DMS114 treated with DMSO at 0.1 percent for 48 hours (cell line): ENCODE results near the gene IFT43.
"Not testable (repeated sequence)": the region's sequence is repeated elsewhere in the genome, so short reads cannot be mapped to it uniquely, and the experiment has no call there.

Experiments used
- DNase-seq: peaks from one replicate; lab custom pipeline; 2025; ENCODE audit not compliant: unreplicated experiment; lab: John Stamatoyannopoulos, UW

Gene IFT43

DNA sequence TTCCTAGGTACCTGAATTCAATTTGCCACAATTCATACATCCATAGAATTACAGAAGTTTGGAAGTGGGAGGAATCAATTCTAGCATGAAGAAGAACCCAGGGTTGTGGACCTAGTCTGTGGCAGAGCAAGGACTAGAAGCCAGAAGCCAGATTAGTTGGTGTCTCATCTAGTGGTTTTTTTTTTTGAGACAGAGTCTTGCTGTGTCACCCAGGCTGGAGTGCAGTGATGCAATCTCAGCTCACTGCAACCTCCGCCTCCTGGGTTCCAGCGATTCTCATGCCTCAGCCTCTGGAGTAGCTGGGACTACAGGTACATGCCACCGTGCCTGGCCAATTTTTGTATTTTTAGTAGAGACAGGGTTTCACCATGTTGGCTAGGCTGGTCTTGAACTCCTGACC is 24.1 kb downstream of the IFT43 start:
- not testable (repeated sequence) for DNase-seq

DNA sequence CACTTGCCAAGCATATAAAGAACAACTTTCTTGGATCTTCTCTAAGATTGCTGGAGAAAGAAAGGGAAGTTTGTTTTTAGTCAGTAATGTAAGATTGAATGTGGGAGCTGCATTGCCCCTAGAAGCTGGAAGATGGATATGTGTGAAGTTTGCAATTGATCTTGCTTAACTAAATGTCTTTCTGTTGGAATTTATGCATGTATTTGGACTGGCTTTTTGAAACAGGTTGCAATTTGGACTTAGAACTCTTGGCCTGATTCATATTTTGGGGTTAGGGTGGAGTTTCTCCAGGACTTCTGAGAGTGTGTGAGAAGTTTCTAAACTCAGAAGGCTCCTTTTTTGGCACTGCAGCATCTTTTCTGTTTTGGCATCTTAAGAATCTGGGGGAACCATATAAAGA is 26.4 kb downstream of the IFT43 start:
- no peak for DNase-seq

DNA sequence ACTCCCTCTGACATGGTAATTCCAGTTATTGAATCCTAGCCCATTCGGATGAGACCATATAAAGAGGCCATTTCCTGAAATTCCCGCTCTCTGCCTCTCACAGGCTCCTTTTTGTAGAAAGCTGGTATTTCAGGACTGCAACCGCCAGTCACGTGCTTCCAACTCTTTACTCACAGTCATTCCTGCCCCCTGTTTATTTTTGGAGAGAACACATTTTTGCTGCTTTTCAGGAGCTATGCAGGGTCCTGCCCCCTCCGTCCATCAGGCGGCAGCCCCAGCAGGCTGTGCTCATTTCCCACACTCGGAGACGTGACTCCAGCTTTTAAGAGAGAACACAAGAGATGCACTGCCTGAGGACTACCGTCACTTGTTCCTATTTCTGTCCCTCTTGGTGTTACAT is 26.8 kb downstream of the IFT43 start:
- no peak for DNase-seq

DNA sequence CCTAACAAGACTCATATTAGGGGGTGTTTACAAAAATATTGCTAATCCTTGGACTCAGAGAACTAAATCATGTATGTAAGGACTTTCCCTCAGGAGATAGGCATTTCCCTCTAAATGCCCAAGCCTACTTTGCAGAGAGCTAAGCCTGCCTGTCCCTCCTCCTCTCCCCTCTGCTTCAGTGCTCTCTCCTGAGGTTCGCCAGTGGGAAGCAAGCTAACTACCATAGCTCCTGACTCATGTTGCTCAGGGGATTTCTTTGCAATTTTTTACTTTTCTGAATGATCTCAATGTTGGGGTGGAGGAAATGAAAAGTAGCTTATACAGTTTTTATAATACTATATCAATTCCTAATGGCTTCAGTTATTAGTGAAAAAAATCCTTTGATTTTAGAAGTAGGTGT is 29.6 kb downstream of the IFT43 start:
- DNase-seq, result no peak

DNA sequence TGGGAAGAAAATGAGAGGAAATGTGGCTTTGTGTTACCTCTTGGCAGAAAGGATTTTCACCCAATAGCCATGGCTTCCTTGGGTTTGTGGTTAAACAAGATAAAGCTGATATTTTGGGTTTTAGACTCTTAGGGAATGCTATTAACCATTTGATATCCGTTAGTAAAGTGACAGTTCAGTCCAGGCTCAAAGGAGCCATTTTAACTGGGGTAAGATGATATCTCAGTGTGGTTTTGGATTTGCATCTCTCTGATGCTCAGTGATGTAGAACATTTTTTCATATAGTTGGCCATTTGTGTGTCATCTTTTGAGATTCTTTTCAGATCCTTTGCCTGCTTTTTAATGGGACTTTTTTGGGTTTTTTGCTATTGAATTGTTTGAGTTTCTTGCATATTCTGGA is 30.1 kb downstream of the IFT43 start:
- DNase-seq, result no peak

DNA sequence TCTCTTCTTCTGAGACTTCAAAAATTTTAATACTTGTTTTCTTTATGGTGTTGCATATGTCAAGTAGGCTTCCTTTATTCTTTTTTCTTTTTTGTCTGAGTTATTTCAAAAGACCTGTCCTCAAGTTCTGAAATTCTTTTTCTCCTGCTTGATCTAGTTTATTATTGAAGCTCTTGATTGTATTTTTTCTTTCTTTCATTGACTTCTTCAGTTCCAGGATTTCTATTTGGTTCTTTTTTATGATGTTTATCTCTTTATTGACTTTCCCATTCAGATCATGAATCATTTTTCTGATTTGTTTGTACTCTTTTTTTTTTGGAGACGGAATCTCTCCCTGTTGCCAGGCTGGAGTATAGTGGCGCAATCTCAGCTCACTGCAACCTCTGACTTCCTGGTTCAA is 34.1 kb downstream of the IFT43 start:
- no peak for DNase-seq

DNA sequence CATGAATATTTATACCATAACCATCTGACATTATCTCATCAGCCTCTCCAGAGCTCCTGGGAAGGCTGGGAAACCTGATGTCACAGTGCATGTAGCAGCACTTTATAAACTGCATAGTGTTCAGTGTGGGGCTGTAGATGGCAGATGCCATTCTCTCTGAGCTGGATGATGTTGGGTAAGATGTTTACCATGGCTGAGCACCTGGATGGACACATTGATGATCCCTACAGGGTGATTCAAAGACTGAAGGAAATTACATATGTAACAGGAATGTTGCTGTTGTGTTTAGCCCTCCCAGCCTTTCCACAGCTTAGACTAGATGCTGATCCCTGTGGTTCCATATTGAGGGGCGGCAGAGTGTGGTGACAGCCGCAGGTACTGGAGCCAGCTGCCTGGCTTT is 37.4 kb downstream of the IFT43 start:
- no peak for DNase-seq

DNA sequence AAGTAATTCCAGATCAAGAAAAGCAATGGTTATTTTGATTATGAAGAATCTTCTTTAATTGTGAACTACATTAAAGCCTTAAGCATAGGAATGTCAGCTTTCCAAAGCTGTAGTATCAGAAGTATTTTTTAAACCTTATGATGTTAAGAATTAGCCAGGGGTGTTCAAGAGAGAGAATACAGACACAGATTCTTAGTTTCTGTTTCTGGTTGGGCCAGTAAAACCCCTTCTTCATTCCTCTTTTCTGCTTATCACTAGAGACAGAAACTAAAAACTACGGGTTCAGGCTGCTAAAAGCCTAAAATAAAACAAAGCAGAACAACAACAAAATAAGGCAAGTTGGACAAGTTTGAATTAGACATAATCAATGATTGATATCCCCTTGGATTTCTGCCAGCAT is 38.2 kb downstream of the IFT43 start:
- no peak for DNase-seq

DNA sequence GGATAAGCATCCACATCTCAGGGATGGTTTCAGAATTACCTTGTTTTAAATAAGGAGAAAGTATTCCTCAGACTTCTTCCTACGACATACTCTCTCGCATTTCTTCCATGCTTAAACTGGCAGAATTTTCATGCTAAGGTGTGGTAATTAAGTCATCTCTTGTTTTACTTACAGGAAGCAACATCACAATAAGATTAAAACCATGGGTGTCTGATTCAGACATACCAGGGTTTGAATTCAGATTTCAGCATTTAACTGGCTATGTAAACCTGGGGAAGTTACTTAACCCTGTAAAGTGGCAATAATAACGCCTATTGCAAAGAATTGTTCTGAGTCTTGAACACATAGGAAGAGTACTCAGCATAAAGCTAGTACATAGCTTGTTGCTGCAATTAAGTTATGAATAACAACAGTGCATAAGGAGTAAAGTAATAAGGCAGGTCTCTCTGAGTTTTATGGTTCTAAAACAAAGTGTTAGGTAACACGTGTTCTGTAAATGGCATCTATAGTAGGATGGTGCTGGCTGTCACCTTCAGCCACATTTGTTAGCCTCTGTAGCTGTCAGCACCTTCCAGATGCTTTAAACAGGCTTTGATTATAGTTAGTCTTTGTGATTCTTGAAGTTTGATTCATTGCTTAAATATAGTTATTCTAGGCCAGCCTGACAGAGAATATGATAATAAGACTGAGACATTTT is 38.8 kb downstream of the IFT43 start:
- no peak for DNase-seq

DNA sequence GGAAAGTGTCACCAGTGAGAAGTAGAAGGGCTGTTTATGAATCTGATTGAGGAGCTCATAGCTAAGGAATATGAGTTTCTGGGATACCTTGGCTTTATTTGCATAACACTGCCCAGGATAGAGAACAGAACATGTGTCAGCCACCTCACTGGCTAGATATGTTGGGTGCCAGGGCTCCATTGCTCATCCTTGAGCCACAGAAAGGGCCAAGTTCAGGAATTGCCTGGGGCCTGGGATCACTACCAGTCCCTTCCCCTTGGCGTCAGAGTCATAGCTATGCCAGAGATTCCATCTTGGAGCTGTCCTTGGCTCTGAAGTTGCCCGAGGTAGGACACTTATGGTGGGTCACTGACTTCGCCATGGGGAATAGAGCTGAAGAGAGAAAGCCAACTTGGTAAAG is 49.0 kb downstream of the IFT43 start:
- DNase-seq, result no peak

DNA sequence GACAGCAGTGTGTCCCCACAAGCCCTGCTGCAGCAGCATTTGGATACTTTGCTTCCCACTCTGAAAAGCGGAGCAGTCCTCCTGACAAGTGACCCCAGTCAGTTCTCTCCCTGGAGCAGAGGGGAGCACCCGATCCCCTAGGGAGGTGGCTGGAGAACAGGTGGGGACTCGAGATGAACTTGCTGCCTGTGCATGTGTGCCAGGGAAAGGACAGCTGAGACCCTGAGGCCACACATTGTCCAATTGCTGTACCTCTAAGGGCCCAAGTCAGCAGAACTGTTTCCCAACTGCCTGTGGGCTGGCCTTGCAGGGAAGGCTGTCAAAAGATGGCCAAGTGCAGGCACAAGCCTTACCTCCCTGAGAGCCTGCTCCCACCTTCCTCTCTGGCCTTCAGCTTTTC is 55.1 kb downstream of the IFT43 start:
- DNase-seq, result no peak

DNA sequence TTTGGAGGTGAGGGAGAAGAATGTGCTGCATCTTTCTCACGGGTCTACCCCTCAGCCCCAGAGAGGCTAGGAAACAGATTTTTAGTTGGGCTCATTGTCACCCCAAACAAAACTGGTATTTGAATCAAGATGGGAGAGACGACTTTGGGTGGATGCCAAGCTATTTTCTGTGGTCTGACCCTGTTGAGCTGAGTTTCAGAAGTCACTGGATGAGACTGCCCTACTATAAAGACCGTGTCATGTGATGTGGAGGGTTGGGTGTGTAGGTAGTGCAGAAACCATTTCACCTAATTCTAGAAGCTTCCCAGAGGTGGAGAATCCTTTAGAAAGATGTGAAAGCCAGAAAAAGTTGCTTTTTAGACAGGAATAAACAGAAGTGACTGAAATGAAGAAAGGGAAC is 60.2 kb downstream of the IFT43 start:
- DNase-seq, result no peak

DNA sequence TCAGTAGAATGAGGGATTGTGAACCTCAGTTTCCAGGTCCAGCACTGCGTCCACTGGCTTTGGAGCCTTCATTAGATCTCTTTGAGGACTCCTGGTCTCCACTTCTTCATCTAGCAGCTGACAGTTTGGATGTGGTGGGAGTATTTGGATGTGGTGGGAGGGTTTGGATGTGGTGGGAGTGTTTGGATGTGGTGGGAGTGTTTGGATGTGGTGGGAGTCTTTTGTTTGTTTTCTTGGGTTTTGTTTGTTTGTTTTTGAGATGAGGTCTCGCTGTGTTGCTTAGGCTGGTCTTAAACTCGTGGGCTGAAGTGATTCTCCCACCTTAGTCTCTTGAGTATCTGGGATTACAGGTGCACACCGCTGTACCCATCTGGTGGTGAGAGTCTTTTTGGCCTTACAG is 64.7 kb downstream of the IFT43 start:
- DNase-seq, result no peak

DNA sequence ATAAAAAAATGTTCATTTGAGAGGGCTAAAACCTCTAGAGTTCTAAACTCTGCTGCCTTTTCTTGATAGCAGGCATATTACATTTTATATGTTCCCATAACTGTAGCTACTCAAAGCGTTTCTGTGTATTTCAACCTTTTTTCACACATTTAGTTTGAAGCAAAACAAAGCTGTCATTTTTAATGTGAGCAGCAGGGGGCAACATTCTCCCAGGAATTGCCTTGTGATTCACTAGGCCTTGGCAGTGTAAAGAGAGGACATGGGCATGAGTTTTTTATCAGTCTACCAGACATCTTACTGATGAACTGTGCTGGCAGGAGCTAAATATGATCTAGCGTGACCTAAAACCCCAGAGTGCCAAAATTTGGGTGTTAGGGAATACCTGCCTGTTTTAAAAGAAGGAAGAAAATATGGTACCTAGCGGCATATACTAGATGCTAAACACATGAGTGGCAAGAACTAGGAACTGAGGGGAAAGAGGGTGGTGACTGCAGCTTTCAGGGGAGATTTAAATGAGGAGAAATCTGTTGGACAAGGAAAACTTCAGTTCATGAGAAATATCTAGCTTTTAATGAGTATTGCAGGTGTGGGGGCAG is 65.3 kb downstream of the IFT43 start:
- peak; percentile 17 for DNase-seq

DNA sequence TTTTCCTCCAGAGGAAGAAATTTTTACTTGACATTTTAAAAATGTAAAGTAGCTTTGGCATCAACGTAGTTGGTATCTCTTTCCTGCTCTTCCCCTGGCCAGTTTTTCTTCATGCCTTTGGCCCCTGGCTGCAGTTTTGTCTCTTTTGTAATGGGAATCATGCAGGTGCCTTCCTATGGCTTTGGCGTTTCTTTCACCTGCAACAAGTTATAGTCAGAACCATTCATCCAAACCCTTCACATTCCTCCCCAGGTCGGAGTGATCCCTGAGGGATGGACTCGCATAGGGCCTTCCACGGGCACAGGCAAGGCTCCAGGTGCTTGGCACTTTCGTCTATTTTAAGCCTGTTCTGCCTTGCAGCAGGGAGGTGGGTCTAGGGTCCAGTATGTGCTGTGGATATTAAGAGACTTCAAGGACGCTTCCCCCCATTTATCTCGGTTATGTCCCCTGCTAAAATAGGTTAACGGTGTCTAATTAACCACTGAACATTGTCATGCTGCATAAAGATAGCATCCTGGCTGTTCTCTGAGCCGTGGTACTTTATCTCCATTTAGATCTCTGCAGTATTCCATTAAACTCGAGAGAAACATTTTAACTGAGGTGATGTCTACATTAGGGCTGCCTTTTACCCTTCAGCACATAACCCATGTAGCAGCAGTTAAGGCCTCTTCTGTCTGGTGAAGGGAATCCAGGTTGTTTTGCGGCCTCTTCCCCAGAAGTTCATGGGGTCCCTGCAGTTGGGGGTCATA is 66.3 kb downstream of the IFT43 start:
- DNase-seq, result no peak

DNA sequence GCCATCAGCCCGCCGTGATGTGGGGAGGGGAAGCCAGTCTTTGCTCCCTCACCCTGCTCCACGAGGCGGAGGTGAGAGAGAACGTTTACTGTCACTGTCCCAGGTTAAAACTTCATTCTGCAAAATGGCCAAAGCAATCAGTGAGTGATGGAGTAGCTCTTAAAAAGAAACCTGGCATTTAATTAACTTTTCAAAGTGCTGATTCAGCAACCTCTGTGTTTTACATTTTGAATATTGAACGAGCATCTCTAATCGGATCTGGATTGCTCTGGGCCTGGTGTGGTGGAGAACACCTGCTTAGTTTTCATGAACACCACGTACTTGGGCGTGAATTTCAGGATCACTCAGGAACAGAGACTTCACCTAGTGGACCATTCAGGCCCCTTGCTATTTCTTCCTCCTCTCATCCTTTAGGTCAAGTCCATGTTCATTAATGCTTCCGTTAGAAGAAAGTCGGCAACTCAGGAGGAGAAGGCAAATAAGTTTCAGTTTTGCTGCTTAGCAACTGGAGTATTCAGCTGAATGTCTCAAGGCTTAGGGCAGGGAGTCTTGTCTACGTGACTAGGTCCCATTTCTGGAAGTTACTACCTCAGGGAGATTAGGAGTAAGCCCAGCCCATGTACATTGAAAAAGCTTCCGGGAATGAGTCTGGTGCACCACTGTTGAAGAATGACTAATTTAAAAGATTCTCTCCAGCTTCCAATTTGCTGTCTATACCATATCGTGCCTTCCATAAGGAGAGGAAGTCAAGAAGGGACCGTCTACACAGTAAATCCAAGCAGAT is 68.2 kb downstream of the IFT43 start:
- no peak for DNase-seq

DNA sequence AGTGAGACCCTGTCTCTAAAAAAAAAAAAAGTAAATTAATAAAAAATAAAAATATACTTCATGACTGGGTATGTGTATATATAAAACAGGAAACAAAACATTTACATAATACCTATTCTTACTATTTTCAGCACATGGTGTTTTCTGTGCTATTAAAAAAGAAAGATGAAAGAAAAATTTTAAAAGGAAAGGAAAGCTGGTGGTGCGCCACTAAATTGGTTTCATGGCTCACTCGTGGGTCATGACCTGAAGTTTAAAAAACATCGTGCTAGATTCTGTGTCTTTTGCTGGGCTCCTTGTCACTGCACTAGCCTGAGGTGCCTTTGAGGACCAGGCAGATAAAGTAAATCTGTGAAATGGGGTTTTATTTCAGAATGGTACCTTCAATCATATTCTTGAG is 69.8 kb downstream of the IFT43 start:
- no peak for DNase-seq

DNA sequence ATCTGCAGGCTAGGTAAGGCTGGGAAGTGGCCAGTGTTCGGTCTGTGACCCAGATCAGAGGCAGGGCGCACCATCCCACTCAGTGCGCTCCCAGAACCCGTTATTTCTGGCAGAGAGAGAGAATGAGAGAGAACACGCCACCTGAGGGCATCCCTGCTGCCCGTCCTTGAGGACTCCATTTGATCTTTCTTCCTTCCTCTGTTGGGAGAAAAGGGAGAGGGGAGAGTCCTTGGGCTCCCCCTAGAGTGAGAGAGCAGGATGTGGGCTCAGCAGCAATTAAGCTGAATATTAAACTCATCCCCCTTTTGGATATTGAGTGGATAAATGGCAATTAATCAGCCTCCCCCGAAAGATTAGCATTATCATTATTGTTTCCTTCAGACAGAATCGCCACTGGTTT is 70.6 kb downstream of the IFT43 start:
- DNase-seq, result no peak

DNA sequence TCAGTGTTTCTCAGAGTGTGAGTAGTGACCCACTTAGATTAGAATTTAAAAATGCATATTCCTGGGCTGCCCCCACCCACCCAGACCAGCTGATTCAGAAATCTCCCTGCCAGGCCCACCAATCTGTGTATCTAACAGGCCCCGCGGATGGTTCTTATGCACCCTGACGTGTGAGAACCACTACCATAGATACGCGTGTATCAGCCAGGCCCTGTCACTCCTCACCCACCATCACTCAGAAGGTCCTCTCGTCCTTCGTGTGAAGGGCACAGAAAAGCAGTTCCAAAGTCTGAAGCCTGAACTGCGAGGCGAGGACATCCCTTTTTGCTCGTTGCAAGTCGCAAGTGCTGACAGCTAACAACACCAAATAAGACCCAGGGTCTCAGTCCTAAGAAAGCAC is 72.4 kb downstream of the IFT43 start:
- no peak for DNase-seq

DNA sequence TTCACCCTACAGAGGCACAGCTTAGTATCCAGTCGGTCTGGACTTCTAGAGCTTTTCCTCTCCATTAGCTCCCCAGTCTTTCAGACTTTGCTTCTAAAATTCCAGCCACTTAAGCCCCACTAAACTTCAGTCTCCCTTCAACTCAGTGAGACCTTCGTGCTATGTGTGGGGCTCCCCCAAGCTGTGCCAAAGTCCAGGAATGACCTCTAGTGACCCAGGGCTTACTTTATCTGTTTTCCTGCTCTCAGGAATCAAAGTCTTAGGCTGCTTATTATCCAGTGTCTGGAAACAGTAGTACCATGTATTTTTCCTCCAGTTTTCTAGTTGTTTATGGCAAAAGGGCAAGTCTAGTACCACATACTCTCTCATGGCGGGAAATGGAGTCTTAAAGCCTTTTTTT is 77.8 kb downstream of the IFT43 start:
- no peak for DNase-seq

DNA sequence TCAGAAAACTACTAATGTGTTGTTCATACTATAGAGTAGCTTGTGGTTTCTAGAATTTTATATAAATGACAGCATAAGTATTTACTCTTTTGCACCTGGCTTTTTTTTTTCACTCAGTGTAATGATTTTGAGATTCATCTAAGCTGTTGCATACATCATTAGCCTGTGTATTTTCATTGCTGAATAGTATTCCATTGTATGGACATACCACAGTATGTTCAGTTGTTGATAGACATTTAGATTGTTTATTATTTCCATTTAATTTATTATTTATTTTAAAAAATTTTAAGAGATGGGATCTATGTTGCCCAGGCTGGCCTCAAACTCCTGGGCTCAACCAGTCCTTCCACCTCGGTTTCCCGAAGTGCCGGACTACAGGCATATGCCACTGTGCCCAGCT is 80.0 kb downstream of the IFT43 start:
- DNase-seq, result no peak

DNA sequence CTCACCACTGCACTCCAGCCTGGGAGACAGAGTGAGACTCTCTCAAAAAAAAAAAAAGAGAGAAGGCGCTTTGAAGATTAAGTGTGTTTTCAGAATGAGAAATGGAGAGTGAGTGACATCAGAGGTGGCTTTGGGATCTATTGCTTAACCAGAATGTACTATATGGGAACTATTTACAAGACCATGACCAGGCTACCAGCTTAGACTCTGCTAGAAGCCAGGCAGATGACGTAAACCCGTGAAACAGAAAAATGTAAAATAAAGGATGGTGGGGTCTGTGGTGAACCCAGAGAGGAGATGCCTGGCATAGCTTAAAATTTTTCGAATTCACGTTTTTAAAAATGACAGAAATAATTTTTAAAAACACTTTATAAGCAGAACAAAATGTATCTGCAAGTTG is 82.0 kb downstream of the IFT43 start:
- no peak for DNase-seq
